Fibroblast of lung (primary cell): ENCODE results near the gene HMMR.

Experiments
- CTCF ChIP-seq, 2 donors: IDR thresholded peaks in 1 of 2; conservative IDR thresholded peaks in 1 of 2; 1 replicate in 1 of 2; 2 replicates in 1 of 2; pipeline ENCODE4 v1.5.1; 2011 to 2012; ENCODE audit warnings: low read length in 2 of 2, control low read depth in 1 of 2, inconsistent platforms in 1 of 2, low read depth in 1 of 2, mild to moderate bottlenecking in 1 of 2
- EZH2 ChIP-seq: IDR thresholded peaks from 2 replicates; pipeline ENCODE4 v1.5.1; 2012; ENCODE audit warnings: low read length, control low read depth, mild to moderate bottlenecking; ENCODE audit errors: missing control alignments

DNA sequence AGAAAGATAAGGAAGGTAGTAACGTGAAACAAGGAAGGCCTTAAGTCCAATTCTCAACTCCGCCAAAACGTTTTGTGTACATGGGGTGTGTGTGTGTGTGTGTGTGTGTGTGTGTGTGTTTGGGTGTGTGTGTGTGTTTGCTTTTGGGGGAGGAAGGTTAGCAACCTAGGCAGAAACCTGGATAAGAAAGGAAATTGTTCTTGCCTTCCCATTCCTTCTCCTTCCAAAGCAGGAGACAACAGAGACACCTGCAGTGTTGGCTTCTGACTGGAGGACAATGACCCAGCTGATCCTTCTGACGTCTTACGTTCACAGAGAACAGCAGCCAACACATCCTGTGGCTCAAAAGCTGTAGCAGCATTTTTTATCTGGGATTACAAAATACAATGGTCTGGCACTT, 27.2 kb upstream of the HMMR start:
- TF ChIP-seq EZH2 (no peak), CTCF (conservative IDR thresholded peaks at IDR 0.05 in 1 of 2, IDR thresholded peaks at IDR 0.05 in 1 of 2; ENCODE audit: low read depth in 1 of 2, low read length in 2 of 2) (no peak)
